ENCODE data around the gene TRIP13.

Gene TRIP13

DNA sequence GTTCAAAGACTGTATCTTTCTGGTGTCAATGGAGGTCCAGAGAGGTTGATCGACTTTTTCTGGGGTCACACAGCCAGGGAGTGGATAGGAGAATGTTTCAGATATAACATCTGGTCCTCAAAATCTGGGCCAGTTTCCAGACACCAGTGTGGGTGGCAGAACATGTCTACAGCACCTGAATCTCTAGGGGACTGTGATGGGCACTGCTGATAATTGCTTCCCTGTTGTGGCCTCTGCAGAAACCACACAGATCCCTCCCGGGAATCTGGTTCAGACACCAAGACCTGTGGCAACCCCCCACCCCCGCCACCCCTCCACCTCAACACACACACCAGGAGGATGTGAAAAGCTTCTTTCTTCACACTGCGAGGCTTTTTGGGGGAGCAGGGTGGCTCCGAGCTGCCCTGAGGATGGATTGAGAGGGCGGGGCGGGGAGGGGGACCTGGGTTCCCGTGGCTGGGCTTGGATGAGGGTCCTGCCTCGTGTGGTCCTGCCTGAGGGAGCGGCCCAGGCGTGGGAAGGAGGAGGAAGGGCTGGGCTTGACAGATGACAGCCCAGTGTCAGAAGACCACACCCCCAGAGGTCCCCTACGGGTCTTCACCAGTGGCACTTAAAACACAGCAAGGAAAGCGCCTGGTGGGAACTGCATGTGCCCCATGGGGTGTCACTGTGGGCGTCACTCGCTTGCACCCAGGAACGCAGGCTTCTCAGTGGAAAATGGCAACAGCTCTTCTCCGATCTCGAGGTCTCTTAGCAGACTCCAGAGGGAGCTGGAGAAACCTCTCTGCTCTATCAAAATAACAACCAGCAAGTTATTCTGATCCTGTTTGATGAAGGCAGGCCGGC is 55.2 kb downstream of the TRIP13 start:
- Mint-ChIP-seq H3K4me3 (no peak overlapping the region), H3K27me3 (ENCODE audit: low read depth, poor library complexity) (peaks cover 4% of the 10 kb centered on the region), H3K27ac (no peak overlapping the region), H3K4me1 (peaks cover 54% of the 10 kb centered on the region), H3K9me3 (peaks cover 24% of the 10 kb centered on the region), H3K36me3 (ENCODE audit: low read depth) (peaks cover 9% of the 10 kb centered on the region)
- TF ChIP-seq, protein P1, sequence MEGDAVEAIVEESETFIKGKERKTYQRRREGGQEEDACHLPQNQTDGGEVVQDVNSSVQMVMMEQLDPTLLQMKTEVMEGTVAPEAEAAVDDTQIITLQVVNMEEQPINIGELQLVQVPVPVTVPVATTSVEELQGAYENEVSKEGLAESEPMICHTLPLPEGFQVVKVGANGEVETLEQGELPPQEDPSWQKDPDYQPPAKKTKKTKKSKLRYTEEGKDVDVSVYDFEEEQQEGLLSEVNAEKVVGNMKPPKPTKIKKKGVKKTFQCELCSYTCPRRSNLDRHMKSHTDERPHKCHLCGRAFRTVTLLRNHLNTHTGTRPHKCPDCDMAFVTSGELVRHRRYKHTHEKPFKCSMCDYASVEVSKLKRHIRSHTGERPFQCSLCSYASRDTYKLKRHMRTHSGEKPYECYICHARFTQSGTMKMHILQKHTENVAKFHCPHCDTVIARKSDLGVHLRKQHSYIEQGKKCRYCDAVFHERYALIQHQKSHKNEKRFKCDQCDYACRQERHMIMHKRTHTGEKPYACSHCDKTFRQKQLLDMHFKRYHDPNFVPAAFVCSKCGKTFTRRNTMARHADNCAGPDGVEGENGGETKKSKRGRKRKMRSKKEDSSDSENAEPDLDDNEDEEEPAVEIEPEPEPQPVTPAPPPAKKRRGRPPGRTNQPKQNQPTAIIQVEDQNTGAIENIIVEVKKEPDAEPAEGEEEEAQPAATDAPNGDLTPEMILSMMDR (IDR thresholded peaks at IDR 0.05) = no peak
- no peak for DNase-seq

DNA sequence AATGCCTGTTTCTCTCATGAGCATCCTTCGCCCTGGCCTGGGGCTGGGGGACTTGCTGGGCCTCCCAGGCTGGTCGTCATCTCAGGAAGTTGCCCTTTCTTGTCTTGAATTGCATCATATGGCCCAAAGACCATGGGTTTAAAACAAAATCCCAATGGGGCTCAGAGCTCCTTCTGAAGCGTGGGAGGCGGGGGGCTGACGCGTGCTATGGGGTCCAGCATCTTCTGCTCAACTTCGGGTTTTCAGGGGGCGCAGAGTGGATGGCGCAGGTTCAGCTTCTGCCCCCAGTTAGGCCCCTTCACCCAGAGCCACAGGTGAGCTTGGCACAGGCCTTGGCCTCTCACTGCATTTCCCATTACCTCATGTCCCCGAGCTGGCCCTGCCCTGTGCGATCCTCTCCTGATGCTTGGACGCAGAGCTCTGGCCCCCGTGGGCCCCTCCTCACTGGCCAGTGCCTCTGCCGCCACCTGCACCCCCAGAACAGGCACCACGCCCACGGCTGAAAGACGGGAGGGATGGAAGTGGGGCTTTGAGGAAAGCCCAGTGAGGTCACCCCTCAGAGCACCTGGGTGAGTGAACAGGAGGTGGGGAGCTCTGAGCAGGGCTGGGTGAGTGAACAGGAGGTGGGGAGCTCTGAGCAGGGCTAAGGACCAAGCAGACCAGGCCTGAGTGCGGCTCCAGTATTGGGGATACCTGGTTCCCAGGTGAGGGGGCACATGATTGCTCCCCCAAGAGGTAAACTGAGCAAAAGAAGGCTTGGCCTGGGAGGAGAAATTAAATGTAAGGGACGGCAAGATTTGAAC is 56.0 kb downstream of the TRIP13 start:
- Mint-ChIP-seq H3K36me3 (ENCODE audit: low read depth) (peaks cover 9% of the 10 kb centered on the region), H3K4me3 (no peak overlapping the region), H3K9me3 (peaks cover 24% of the 10 kb centered on the region), H3K27me3 (ENCODE audit: low read depth, poor library complexity) (peaks cover 4% of the 10 kb centered on the region), H3K27ac (no peak overlapping the region), H3K4me1 (peaks cover 55% of the 10 kb centered on the region)
- TF ChIP-seq, protein P1 (IDR thresholded peaks at IDR 0.05) = no peak
- DNase-seq = no peak

DNA sequence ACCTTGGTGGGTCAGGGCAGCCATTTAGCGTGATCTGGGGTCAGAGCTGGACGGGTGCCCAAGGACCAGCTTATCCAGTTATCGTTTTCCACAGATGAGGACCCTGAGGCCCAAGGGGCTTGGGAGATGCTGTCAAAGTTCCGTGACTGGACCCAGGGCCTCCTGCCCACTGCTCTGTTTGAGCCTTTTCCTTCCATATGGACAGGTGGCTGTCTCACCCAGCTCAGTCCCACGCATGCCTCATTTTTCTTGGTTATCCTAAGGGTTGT is 56.5 kb downstream of the TRIP13 start:
- H3K27ac Mint-ChIP-seq = no peak overlapping the region
- peaks cover 24% of the 10 kb centered on the region for H3K9me3 Mint-ChIP-seq
- TF ChIP-seq, protein P1 (IDR thresholded peaks at IDR 0.05) = no peak
- H3K27me3 Mint-ChIP-seq (ENCODE audit: low read depth, poor library complexity) = peaks cover 6% of the 10 kb centered on the region
- no peak overlapping the region for H3K4me3 Mint-ChIP-seq
- H3K4me1 Mint-ChIP-seq = peaks cover 55% of the 10 kb centered on the region
- no peak for DNase-seq
- H3K36me3 Mint-ChIP-seq (ENCODE audit: low read depth) = peaks cover 9% of the 10 kb centered on the region

DNA sequence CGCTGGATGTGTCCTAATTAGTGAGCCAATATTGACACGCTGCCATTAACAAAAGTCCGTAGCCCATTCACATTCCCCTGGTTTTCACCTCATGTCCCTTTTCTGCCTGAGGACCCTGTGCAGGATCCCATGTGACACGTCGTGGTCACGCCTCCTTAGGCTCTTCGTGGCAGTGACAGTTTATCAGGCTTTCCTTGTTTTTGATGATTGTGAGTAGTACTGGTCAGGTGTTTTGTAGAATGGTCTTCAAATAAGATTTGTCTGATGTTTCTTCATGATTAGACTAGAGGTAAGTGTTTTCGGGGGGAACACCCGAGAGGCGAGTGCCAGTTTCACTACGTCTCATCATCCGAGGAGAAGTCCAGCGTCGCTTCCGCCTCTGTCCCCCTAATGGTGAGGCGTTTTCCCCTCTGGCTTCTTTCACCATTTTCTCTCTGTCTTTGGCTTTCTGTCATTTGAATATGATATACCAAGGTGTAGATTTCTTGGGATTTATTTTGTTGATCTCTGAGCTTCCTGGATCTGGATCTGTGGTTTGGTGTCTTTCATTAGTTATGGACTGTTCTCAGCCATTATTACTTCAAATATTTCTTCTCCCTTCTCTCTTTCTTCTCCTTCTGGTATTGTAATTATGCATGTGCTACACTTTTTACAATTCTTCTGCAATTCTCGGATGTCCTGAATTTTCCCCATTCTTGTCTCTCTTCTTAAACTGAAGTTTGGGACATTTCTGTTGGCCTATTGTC is 57.3 kb downstream of the TRIP13 start:
- DNase-seq = no peak
- Mint-ChIP-seq H3K4me3 (no peak overlapping the region), H3K4me1 (peaks cover 51% of the 10 kb centered on the region), H3K27me3 (ENCODE audit: low read depth, poor library complexity) (peaks cover 9% of the 10 kb centered on the region), H3K27ac (no peak overlapping the region), H3K9me3 (peaks cover 24% of the 10 kb centered on the region), H3K36me3 (ENCODE audit: low read depth) (peaks cover 9% of the 10 kb centered on the region)
- TF ChIP-seq, protein P1 (IDR thresholded peaks at IDR 0.05) = no peak

DNA sequence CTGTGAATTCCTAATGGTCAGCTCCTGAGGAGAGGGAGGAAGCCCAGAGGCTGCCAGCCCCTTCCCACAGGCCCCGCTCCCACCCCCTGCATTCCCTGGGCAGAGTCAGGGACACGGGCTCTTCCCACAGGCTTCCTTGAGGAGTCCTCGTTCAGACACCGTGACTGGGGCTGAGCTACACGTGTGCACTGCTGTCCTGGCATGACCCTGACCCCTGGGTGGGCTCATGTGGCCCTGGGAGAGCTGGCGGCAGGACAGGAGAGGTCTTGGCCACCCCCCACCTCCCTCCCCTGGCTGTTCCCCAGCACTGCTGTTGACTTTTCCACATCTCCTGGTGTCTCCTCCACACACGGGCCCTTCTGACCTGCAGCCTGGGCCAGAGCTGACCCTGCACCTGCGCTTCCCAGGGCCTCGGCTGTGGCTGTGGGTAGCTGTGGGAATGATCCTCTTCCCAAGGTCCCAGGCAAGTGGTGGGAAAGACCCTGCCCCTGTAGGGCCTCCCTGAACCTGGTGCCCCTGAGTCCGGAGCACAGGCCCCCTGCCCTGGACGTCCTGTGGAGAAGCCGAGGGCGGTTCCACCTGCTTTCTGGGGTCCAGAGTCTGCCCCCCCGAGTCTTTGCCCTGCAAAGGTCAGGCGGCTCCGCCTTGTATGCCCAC is 59.4 kb downstream of the TRIP13 start:
- DNase-seq = no peak
- Mint-ChIP-seq H3K9me3 (peaks cover 24% of the 10 kb centered on the region), H3K27ac (no peak overlapping the region), H3K36me3 (ENCODE audit: low read depth) (peaks cover 9% of the 10 kb centered on the region), H3K27me3 (ENCODE audit: low read depth, poor library complexity) (peaks cover 12% of the 10 kb centered on the region), H3K4me1 (peaks cover 46% of the 10 kb centered on the region), H3K4me3 (no peak overlapping the region)
- TF ChIP-seq, protein P1 (IDR thresholded peaks at IDR 0.05) = no peak

All from nephron progenitor cell (in vitro differentiated cells).